ENCODE measurements around the gene BNC2.

DNA sequence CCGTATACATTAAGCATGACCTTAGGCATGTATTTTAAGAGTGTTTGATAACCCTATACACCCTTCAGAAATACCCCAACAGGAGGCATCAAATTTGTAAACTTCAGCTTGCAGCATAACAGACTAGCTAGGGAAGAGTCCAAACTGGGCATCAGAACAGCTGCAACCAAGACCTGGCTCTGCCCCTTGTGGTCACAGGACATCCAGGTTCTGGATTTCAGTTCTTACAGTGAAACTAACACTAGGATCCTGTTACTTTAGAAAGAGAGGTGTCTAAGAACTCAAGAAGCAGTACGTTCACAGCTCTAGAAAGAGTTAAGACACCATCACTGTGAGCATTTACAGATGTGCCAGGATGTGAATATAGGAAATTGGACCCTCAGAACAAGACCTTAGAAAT is 229.8 kb downstream of the BNC2 start:
- TF ChIP-seq GATA2 (IDR thresholded peaks at IDR 0.05; ENCODE audit: low read depth, low read length) (no peak), GATA3 (IDR thresholded peaks at IDR 0.05; ENCODE audit: low read depth, low read length) (no peak)
